GM18861 (cell line): ENCODE data around the gene HARS2.
"Not testable (repeated sequence)": the region's sequence is repeated elsewhere in the genome, so short reads cannot be mapped to it uniquely, and the experiment has no call there.

ENCODE experiments used
- ATAC-seq: cut with Tn5 transposase; IDR thresholded peaks from one replicate; pipeline ENCODE4 v1.9.1; 2021; ENCODE audit not compliant: unreplicated experiment

Gene HARS2

GRCh38 chr5:140696891-140697492, 5.7 kb downstream of the HARS2 start:
- no peak for ATAC-seq

- ATAC-seq, result peak; percentile 95
These were observed 9.2 kb downstream of the HARS2 start, which contains the start of gene ZMAT2 for GRCh38 chr5:140700177-140701144. ZMAT2 (plus strand) TSS chr5:140700447; CDS start chr5:140700461, 14 bp downstream.

- no peak for ATAC-seq
These were observed 16.6 kb downstream of the HARS2 start for GRCh38 chr5:140707812-140708211.

- not testable (repeated sequence) for ATAC-seq
These were observed 17.5 kb downstream of the HARS2 start for GRCh38 chr5:140708787-140709186.

DNA sequence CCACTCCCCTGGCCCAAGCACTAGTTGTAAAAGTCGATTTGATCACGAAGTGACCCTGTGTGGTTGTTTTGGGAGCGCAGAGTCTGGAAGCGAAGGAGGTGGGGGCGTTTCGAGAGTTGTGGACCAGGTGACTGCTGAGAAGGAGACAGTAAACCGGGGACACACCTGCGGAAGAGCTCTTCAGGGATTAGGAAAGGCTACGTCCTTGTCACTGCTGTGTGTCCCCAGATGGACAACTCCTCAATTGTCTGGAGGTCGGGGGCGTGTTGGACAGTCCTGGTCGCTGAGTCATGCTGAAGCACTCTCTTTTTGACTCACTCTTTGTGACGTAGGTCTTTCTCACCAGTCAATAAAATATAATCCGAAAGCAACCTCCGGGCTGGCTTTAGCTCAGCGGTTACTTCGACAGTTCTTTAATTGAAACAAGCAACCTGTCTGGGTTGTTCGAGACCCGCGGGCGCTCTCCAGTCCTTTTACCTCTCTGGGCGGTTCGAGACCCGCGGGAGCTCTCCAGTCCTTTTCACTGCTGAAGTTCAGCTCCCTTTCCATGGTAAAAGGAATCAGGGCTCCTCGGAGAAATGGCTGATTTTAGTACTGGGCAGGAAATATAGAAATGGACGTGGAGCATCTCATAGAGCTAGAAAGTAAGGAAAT, 19.8 kb downstream of the HARS2 start:
- peak; percentile 89 for ATAC-seq

- no peak for ATAC-seq
These were observed 20.5 kb downstream of the HARS2 start for GRCh38 chr5:140711794-140712193.

DNA sequence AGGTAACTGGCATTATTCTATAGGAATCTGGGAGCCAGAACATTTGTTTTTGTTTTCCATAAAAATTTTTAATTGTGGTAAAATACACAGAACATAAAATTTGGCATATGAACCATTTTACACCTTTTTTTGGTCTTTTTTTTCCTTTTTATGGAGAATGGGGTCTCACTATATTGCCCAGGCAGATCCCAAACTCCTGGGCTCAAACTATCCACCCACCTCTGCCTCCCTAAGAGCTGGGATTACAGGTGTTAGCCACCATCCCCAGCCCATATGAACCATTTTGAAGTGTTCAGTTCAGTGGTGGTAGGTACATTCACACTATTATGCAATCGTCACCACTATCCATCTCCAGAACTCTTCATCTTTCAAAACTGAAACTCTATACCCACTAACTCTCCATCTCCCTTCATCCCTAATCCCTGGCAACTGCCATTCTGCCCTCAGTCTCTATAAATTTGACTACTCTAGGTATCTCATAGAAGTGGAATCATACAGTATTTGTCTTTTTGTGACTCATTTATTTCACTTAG, 22.4 kb downstream of the HARS2 start:
- no peak for ATAC-seq

- ATAC-seq, result not testable (repeated sequence)
These were observed 25.0 kb downstream of the HARS2 start for GRCh38 chr5:140716238-140716637.

- ATAC-seq, result no peak
These were observed 27.0 kb downstream of the HARS2 start for GRCh38 chr5:140718266-140718592.

- not testable (repeated sequence) for ATAC-seq
These were observed 29.5 kb downstream of the HARS2 start for GRCh38 chr5:140720738-140721137.

DNA sequence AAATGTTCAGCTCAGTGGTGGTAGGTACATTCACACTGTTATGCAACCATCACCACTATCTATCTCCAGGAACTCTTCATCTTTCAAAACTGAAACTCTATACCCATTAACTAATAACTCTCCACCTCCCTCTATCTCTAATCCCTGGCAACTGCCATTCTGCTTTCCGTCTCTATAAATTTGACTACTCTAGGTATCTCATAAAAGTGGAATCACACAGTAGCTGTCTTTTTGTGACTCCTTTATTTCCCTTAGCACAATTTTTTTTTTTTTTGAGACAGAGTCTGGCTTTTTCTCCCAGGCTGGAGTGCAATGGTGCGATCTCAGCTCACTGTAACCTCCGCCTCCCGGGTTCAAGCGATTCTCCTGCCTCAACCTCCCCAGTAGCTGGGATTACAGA, 30.1 kb downstream of the HARS2 start:
- ATAC-seq, result not testable (repeated sequence)

- ATAC-seq, result peak; percentile 92
These were observed 34.7 kb downstream of the HARS2 start for GRCh38 chr5:140725799-140726471.

GRCh38 chr5:140733098-140733497, 41.8 kb downstream of the HARS2 start:
- ATAC-seq, result no peak

- ATAC-seq, result no peak
These were observed 43.1 kb downstream of the HARS2 start for GRCh38 chr5:140734354-140734753.

DNA sequence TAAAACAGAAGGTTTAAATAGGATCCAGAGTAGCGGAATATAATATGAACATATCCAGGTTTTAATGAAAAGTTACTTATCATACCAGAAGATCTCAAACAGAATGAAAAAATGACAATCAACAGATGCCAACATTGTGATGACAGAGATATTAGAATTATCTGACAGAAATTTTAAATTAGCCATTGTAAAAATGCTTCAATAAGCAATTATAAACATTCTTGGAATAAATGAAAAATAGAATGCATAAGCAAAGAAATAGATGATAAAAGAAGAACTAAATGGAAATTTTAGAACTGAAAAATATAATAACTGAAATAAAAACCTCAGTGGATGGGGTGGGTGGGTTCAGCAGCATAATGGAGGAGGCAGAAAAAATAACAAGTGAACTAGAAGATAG, 46.2 kb downstream of the HARS2 start:
- ATAC-seq, result no peak

GRCh38 chr5:140741967-140742366, 50.7 kb downstream of the HARS2 start:
- ATAC-seq, result no peak
